ENCODE data around the gene S1PR3. TPM values are rescaled to one million over a fixed set of nuclear protein-coding genes. Genes with fewer than 3 reads are reported as not detected.

S1PR3 gene
- total RNA-seq, 1 donor from 2014 or later, result not detected

DNA sequence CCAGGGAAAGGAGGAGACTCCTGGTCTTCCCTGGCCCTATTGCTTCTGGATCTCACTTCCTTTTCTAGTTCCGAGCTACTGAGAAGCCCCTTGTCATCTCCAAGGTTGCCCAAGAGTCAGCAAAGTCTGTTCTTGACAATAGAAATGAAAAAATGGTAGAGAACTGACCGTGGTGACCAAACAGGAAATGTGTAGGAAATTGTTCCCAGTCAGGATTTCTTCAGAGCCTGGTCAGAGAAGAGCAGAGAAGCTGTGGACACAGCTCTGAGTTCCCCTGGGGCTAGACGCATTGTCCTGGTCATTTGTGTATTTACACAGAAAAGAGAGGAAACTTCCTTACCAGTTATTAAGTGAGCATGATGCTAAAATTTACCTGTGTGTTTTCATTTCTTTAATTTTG lies 35.6 kb downstream of the S1PR3 start:
- Mint-ChIP-seq H3K36me3 (ENCODE audit: low read depth) (no peaks in the 10 kb centered on the region), H3K27ac (no peak overlapping the region), H3K27me3 (peaks cover 7% of the 10 kb centered on the region), H3K9me3 (peaks cover 21% of the 10 kb centered on the region), H3K4me3 (no peak overlapping the region), H3K4me1 (no peaks in the 10 kb centered on the region)
- CTCF ChIA-PET, result no interaction called here
- TF ChIP-seq, protein P1, sequence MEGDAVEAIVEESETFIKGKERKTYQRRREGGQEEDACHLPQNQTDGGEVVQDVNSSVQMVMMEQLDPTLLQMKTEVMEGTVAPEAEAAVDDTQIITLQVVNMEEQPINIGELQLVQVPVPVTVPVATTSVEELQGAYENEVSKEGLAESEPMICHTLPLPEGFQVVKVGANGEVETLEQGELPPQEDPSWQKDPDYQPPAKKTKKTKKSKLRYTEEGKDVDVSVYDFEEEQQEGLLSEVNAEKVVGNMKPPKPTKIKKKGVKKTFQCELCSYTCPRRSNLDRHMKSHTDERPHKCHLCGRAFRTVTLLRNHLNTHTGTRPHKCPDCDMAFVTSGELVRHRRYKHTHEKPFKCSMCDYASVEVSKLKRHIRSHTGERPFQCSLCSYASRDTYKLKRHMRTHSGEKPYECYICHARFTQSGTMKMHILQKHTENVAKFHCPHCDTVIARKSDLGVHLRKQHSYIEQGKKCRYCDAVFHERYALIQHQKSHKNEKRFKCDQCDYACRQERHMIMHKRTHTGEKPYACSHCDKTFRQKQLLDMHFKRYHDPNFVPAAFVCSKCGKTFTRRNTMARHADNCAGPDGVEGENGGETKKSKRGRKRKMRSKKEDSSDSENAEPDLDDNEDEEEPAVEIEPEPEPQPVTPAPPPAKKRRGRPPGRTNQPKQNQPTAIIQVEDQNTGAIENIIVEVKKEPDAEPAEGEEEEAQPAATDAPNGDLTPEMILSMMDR (IDR thresholded peaks at IDR 0.05), result no peak
- DNase-seq (no peak), ATAC-seq (ENCODE audit: low read depth) (no peak)
- POLR2A ChIA-PET, result no interaction called here
- intact Hi-C loops (cut with micrococcal nuclease), result no loop called here

DNA sequence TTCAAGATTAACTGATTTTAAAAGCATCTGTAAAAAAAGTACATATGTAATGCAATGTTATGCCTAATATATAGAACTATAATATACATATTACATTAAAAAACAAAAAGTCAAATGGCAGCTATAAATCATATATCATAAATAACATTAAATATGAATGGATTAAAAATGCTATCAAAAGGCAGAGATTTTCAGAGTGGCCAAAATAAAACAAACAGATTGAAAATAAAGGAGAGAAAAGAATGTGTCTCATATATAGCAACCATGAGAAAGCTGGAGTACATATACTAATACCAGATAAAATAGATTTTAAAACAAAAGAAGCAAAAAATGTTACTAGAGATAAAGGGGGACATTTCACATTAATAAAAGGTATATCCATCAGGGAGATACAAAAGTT lies 38.5 kb downstream of the S1PR3 start:
- no peaks in the 10 kb centered on the region for H3K4me1 Mint-ChIP-seq
- TF ChIP-seq, protein P1 (IDR thresholded peaks at IDR 0.05), result no peak
- no peak overlapping the region for H3K4me3 Mint-ChIP-seq
- H3K27me3 Mint-ChIP-seq, result peaks cover 19% of the 10 kb centered on the region
- H3K27ac Mint-ChIP-seq, result no peak overlapping the region
- CTCF ChIA-PET, result no interaction called here
- H3K36me3 Mint-ChIP-seq (ENCODE audit: low read depth), result no peaks in the 10 kb centered on the region
- no peak for DNase-seq
- intact Hi-C loops (cut with micrococcal nuclease), result no loop called here
- POLR2A ChIA-PET, result no interaction called here
- peaks cover 21% of the 10 kb centered on the region for H3K9me3 Mint-ChIP-seq
- no peak for ATAC-seq (ENCODE audit: low read depth)

DNA sequence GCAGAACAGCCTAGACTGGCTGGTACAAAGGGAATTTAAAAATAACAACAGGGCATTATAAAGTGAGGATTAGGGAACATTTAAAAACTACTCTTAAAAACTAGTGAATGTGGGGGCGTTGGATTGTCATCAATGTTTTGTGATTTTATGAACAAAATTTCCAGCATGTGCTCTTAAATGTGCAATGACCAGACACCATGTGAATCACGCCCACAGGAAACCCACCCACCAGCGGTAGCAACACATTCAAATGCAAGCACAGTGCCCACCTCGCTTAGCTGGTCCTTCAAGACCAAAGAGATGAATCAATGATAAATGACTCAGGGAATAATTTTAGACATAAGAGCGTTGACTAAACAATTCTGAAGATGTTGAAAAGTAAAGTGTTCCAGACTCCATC lies 40.9 kb downstream of the S1PR3 start:
- intact Hi-C loops (cut with micrococcal nuclease), result no loop called here
- ATAC-seq (ENCODE audit: low read depth) (no peak), DNase-seq (no peak)
- TF ChIP-seq, protein P1 (IDR thresholded peaks at IDR 0.05), result no peak
- ChIA-PET CTCF (no interaction called here), POLR2A (no interaction called here)
- H3K27ac Mint-ChIP-seq, result no peak overlapping the region
- H3K4me3 Mint-ChIP-seq, result no peak overlapping the region
- peaks cover 21% of the 10 kb centered on the region for H3K9me3 Mint-ChIP-seq
- H3K27me3 Mint-ChIP-seq, result peaks cover 16% of the 10 kb centered on the region
- H3K4me1 Mint-ChIP-seq, result peaks cover 5% of the 10 kb centered on the region
- no peaks in the 10 kb centered on the region for H3K36me3 Mint-ChIP-seq (ENCODE audit: low read depth)

DNA sequence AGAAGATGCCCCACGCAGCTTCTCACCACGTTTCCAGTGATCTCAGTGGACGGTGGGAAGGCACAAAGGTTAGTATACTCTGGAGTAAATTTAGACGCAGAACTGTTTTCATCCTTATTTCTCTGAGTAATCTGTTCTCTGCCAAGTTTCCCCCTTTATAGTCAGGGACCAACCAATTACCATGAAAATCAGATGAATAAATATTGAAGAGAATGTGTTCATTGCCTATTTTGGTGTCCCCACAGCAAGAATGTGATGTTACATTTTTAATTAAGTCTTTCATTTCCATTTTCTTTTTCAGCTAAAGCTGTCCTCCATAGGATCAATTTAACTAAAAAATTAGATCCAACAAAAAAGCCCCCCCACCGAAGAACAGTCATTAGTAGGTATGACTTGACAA lies 41.4 kb downstream of the S1PR3 start:
- CTCF ChIA-PET, result no interaction called here
- H3K4me3 Mint-ChIP-seq, result no peak overlapping the region
- POLR2A ChIA-PET, result no interaction called here

DNA sequence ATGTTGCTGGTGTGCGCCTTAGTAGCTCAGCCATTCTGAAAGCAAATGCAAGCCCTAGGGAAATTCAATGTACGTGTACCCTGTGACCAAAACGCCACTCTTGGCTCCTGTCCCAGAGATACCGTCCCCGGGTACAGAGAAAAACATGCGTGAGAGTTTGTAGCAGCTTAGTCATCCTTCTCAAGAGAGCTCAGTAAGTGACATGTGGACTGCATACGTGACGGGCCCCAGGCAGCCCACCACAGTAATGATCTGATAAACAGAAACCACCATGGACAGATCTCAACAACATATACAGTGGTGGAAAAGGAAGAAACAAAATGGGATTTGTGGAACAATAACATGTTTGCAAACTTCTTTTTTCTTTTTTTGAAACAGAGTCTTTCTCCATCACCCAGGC lies 45.1 kb downstream of the S1PR3 start:
- TF ChIP-seq, protein P1 (IDR thresholded peaks at IDR 0.05), result no peak
- intact Hi-C loops (cut with micrococcal nuclease), result no loop called here
- Mint-ChIP-seq H3K4me1 (peaks cover 6% of the 10 kb centered on the region), H3K27me3 (peaks cover 15% of the 10 kb centered on the region), H3K27ac (no peak overlapping the region), H3K36me3 (ENCODE audit: low read depth) (no peaks in the 10 kb centered on the region), H3K4me3 (no peak overlapping the region), H3K9me3 (peaks cover 2% of the 10 kb centered on the region)
- CTCF ChIA-PET, result no interaction called here
- DNase-seq (no peak), ATAC-seq (ENCODE audit: low read depth) (no peak)
- POLR2A ChIA-PET, result no interaction called here

More for the DNA sequence above, 41.4 kb downstream of the S1PR3 start:
- H3K27ac Mint-ChIP-seq, result no peak overlapping the region
- H3K9me3 Mint-ChIP-seq, result peaks cover 21% of the 10 kb centered on the region
- DNase-seq, result no peak
- TF ChIP-seq, protein P1 (IDR thresholded peaks at IDR 0.05), result no peak
- H3K4me1 Mint-ChIP-seq, result peaks cover 6% of the 10 kb centered on the region
- no peak for ATAC-seq (ENCODE audit: low read depth)
- peaks cover 16% of the 10 kb centered on the region for H3K27me3 Mint-ChIP-seq
- intact Hi-C loops (cut with micrococcal nuclease), result no loop called here
- no peaks in the 10 kb centered on the region for H3K36me3 Mint-ChIP-seq (ENCODE audit: low read depth)
